Kidney epithelial cell (primary cell): ENCODE data around the gene DCP1B. TPM values are rescaled to one million over a fixed set of nuclear protein-coding genes. Genes with fewer than 3 reads are reported as not detected.

Experiments
- DNase-seq: peaks from one replicate; pipeline ENCODE4 v3.0.0-alpha.2; 2010; ENCODE audit warnings: low read depth
- H3K27me3 ChIP-seq: 2 replicates; pipeline ENCODE4 v1.6.0; 2011; ENCODE audit warnings: low read length; ENCODE audit not compliant: control insufficient read depth, insufficient read depth
- H3K36me3 ChIP-seq: 2 replicates; pipeline ENCODE4 v1.5.1; 2011; ENCODE audit warnings: low read length; ENCODE audit not compliant: control insufficient read depth, insufficient read depth
- H3K4me3 ChIP-seq: 2 replicates; pipeline ENCODE4 v1.5.1; 2011; ENCODE audit warnings: low read depth, mild to moderate bottlenecking, control low read depth, low read length
- total RNA-seq: library from RNA; depleted of rRNA; stranded (reverse); fragments of >200 nt; gene quantifications from 2 replicates; pipeline ENCODE4 v1.2.3, GENCODE V29; 2015
- TF ChIP-seq, protein P1 (sequence below): IDR thresholded peaks from 2 replicates; pipeline ENCODE4 v1.5.1; 2011; ENCODE audit warnings: mild to moderate bottlenecking, moderate library complexity, low read length, control low read depth, inconsistent platforms; ENCODE audit not compliant: insufficient read depth, poor library complexity, severe bottlenecking

Gene DCP1B
- total RNA-seq, 1 donor from 2014 or later, result 22.4 TPM

GRCh38 chr12:1966561-1967226, 37.6 kb downstream of the DCP1B start:
- H3K4me3 ChIP-seq, result no peak overlapping the region
- H3K36me3 ChIP-seq, result no peaks in the 10 kb centered on the region
- TF ChIP-seq, protein P1, sequence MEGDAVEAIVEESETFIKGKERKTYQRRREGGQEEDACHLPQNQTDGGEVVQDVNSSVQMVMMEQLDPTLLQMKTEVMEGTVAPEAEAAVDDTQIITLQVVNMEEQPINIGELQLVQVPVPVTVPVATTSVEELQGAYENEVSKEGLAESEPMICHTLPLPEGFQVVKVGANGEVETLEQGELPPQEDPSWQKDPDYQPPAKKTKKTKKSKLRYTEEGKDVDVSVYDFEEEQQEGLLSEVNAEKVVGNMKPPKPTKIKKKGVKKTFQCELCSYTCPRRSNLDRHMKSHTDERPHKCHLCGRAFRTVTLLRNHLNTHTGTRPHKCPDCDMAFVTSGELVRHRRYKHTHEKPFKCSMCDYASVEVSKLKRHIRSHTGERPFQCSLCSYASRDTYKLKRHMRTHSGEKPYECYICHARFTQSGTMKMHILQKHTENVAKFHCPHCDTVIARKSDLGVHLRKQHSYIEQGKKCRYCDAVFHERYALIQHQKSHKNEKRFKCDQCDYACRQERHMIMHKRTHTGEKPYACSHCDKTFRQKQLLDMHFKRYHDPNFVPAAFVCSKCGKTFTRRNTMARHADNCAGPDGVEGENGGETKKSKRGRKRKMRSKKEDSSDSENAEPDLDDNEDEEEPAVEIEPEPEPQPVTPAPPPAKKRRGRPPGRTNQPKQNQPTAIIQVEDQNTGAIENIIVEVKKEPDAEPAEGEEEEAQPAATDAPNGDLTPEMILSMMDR, result no peak
- H3K27me3 ChIP-seq, result no peaks in the 10 kb centered on the region
- no peak for DNase-seq

GRCh38 chr12:1965916-1966315, 38.3 kb downstream of the DCP1B start:
- Histone ChIP-seq H3K36me3 (no peaks in the 10 kb centered on the region), H3K4me3 (no peak overlapping the region), H3K27me3 (no peaks in the 10 kb centered on the region)
- DNase-seq, result no peak
- TF ChIP-seq, protein P1, result no peak

GRCh38 chr12:1962051-1963020, 41.9 kb downstream of the DCP1B start:
- TF ChIP-seq, protein P1, result no peak
- no peak for DNase-seq
- no peaks in the 10 kb centered on the region for H3K36me3 ChIP-seq
- H3K27me3 ChIP-seq, result no peaks in the 10 kb centered on the region
- H3K4me3 ChIP-seq, result no peak overlapping the region

DNA sequence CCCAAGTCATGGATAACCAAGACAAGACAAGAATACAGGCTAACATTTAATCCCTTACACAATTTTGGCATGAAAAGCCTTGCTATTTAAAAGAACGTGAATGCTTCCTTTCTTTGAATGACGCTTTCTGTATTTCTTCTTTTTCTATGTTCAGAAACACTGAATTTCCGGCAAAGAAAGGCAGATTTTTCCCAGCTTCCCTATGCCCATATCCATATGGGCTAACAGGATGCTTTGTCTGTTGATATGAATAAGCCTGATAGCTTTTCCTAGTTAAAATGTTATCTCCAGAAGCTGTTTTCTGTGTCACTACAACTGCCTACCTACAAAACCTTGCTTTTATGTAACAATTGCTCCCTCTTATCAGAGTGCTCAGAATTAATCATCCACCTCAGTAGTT, 47.5 kb downstream of the DCP1B start:
- TF ChIP-seq, protein P1, result no peak
- H3K36me3 ChIP-seq, result no peaks in the 10 kb centered on the region
- H3K4me3 ChIP-seq, result no peak overlapping the region
- no peak for DNase-seq
- H3K27me3 ChIP-seq, result no peaks in the 10 kb centered on the region

DNA sequence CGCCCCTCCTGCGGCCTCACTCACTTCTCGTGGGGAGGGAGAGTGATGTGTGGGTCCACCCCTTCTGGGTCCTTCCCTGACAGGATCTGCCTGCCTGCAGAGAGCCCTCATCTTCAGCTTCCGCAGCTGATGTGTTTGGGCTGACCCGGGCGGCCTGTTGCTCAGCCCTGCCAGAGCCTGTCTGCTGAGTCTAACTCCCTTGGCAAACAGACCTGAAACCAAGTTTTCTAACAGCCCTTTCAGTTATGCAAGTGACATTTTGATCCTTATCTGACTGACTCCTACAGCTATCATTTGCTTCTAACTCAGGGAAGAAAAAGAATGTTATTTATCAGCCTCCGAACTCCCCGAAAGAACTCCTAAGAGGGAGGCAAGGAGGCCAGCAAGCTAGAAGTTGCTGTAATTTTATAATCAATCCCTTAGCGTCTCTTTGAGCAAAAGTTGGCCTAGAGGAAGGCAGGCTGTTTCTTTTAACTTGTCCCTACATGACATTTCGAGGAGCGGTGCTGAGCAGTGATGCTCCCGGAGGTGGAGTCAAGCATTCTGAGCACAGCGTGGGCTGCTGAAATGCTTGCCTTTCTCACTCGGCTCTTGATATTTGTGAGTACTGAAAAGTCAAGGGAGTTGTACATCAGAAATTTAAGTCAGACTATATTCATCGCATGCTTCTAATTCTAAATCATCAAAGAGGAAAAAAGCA, 54.3 kb downstream of the DCP1B start:
- H3K27me3 ChIP-seq, result no peaks in the 10 kb centered on the region
- peaks cover 2% of the 10 kb centered on the region for H3K36me3 ChIP-seq
- H3K4me3 ChIP-seq, result no peak overlapping the region
- TF ChIP-seq, protein P1, result no peak
- DNase-seq, result no peak
